C4-2B (cell line): ENCODE data around the gene PTPRN2.

Experiments
- CTCF ChIP-seq: fragments of 450-650 bp; conservative IDR thresholded peaks from 2 replicates; pipeline ENCODE4 v1.5.1; 2017; ENCODE audit warnings: mild to moderate bottlenecking
- ZFX ChIP-seq: fragments of 450-650 bp; IDR thresholded peaks from 2 replicates; pipeline ENCODE4 v1.6.1; 2017

GRCh38 chr7:158248816-158249215 is 338.8 kb downstream of the PTPRN2 start:
- TF ChIP-seq CTCF (no peak), ZFX (no peak)
